GM12864 (cell line): ENCODE data around the gene KCNQ1.

Experiments
- DNase-seq: peaks from one replicate; pipeline ENCODE4 v3.0.0-alpha.2; 2011; ENCODE audit warnings: low read depth
- H3K4me3 ChIP-seq: 2 replicates; pipeline ENCODE4 v1.5.1; 2011; ENCODE audit warnings: mild to moderate bottlenecking, low read depth, low read length, control low read depth
- CTCF ChIP-seq: IDR thresholded peaks from 2 replicates; pipeline ENCODE4 v1.5.1; 2011; ENCODE audit warnings: low read depth, mild to moderate bottlenecking, moderate library complexity, low read length, control low read depth, inconsistent platforms; ENCODE audit errors: missing control alignments

KCNQ1 gene

DNA sequence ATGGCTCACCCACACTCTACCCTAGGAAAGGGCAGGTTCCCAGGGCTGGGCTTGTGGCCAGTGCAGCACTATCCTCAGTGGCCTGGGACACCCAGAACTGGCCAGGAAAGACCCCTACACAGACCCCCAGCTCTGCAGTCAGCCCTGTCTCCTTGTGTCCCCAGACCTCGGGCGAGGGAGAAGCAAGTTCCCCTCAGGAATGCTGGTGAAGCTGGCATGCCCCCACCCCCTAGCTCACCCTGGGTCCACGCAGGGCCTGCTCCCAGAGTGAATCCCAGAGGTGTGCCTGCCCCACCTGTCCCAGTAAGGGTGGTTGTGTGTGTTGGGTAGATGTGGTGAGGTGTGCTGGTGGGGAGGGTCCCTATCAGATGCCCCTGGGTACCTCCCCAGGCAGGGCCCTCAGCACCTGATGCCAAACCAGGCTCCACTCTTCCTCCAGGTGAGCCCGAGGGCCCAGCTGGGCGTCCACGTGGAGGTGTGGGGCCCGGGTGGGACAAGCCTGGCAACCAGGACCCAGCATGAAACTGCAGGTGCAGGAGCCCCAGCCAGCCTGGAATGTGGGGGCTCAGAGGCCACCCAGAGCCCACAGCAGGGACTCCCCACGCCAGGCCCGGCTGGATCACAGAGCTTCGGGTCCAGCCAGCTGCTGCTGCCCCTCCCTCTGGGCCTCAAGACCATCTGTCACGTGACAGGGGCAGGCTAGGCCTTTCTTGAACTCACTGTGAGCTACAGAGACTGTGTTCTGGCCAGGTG is 303.4 kb downstream of the KCNQ1 start:
- no peak overlapping the region for H3K4me3 ChIP-seq
- no peak for TF ChIP-seq CTCF
- no peak for DNase-seq

- no peak for TF ChIP-seq CTCF
- DNase-seq: no peak
- no peak overlapping the region for H3K4me3 ChIP-seq
Measured at GRCh38 chr11:2748814-2749554, 304.2 kb downstream of the KCNQ1 start.

- H3K4me3 ChIP-seq: no peak overlapping the region
- DNase-seq: no peak
- no peak for TF ChIP-seq CTCF
Measured at GRCh38 chr11:2750101-2750681, 305.4 kb downstream of the KCNQ1 start.

DNA sequence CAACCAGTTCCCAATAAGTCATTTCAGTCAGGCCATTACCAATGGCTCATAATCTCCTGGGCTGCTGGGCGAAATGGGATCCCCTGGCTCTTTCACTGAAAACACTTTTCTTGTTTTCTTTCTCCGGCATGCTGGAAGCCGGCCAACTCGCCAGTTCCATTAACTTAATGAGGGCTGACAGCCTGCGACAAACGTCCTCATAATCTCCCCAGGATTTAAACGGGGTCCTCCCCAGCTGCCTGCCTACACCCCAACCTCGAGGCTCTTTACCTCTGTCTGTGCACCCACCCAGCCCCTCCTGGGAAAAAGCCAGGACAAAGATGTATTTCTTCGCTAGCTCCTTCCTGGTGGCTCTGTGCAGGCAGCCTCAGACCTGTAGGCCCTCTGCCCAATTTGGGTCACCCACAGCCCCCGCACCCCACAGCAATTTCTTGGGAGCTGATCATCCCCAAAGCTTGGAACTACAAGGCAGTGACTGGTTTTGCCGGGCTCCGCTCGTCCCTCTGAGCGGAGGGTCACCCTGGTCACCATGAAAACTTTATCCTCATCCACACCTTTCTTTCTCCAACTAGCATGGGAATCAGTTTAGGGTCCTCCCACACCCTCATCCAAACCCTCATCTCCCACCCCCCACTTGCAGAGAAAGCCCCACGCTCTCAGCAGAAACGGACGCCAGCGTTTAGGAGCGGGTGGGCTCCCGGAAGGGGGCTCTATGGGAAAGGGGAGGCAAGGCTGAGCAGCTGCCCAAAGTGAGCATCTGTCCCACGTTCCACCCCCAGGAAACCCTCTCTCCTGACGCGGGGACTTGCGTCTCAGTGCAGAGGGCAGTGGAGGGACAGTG is 306.1 kb downstream of the KCNQ1 start:
- no peak overlapping the region for H3K4me3 ChIP-seq
- no peak for TF ChIP-seq CTCF
- no peak for DNase-seq

DNA sequence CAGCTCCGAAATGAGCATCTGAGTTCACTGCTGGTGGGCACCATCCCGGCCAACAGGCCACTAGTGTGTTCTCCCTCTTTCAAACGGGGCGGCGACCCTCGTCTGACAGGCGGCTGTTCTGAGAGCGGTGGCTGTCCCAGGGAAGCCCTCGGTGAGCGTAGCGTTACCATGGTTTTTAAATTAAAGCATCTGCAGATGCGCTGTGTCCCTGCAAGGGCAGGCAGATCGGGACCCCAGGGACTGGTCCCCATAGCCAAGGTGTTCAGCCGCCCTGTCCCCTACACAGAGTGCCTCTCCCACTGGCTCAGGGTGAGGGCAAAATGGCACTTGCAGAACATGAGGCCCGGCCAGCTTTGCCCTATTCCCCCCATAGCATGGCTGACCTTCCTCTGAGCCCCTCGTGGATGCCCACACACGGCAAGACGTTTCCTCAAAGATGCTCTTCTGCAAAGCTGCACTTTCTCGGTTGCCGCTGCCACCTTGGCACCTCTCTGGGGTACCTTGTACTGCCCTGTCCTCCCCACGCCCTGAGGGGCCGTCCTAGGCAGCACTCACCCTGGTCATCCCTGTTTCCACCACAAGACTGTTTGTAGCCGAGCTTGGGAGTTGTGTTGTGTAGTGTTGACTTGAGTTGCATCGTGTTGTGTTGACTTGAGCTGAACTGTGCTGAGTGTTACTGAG is 306.9 kb downstream of the KCNQ1 start:
- H3K4me3 ChIP-seq: no peak overlapping the region
- TF ChIP-seq CTCF: no peak
- DNase-seq: no peak

GRCh38 chr11:2752204-2752770 is 307.5 kb downstream of the KCNQ1 start:
- no peak for DNase-seq
- H3K4me3 ChIP-seq: no peak overlapping the region
- TF ChIP-seq CTCF: no peak
